Endothelial cell of umbilical vein (primary cell): ENCODE results near the gene XNDC1N. TPM values are rescaled to one million over a fixed set of nuclear protein-coding genes. Genes with fewer than 3 reads are reported as not detected.

Experiments used
- BruUV-seq: library from RNA; stranded (reverse); fragments of 400-500 nt; replicated peaks from 2 replicates; lab custom pipeline; 2021; lab: Mats Ljungman, UMichigan
- CTCF ChIA-PET: fragments of 300-600, 350-600 bp; sonication (Branson Sonifier 250); formaldehyde crosslinking; loops from one replicate; lab custom pipeline; 2021; ENCODE audit warnings: antibody characterized with exemption, inconsistent platforms; lab: Charles Lee
- POLR2A ChIA-PET: fragments of 300-600, 350-600 bp; sonication (Branson Sonifier 250); formaldehyde crosslinking; loops from one replicate; lab custom pipeline; 2021; ENCODE audit warnings: antibody characterized with exemption, inconsistent platforms; lab: Charles Lee
- DNase-seq: peaks from one replicate; pipeline ENCODE4 v3.0.0-alpha.2; 2011; ENCODE audit warnings: low read depth, low spot score
- FAIRE-seq: peaks from 2 replicates; lab custom pipeline; 2011; peaks lifted over from hg19 to GRCh38; lab: Jason Lieb, UNC
- H2AFZ ChIP-seq: 2 replicates; pipeline ENCODE4 v1.6.0; 2012; ENCODE audit warnings: low read depth, low read length, control low read depth, inconsistent platforms
- H3K27ac ChIP-seq: 2 replicates; pipeline ENCODE4 v1.5.1; 2011; ENCODE audit warnings: low read depth, mild to moderate bottlenecking, control low read depth, low read length, moderate library complexity; ENCODE audit not compliant: insufficient read depth
- H3K27me3 ChIP-seq, 2 experiments: 2 replicates each; pipeline versions ENCODE4 v1.6.0 to v1.6.1; 2011; ENCODE audit warnings: low read length in 2 of 2, mixed read lengths in 1 of 2; ENCODE audit not compliant: control insufficient read depth in 2 of 2, insufficient read depth in 2 of 2
- H3K36me3 ChIP-seq, 2 experiments: 2 replicates in 1 of 2; 3 replicates in 1 of 2; pipeline ENCODE4 v1.5.1; 2011; ENCODE audit warnings: low read length in 2 of 2, mild to moderate bottlenecking in 1 of 2, moderate library complexity in 1 of 2; ENCODE audit not compliant: control insufficient read depth in 2 of 2, insufficient read depth in 2 of 2; ENCODE audit errors: extremely low read depth in 1 of 2
- H3K4me1 ChIP-seq: 3 replicates; pipeline ENCODE4 v1.5.1; 2011; ENCODE audit warnings: mild to moderate bottlenecking, low read length; ENCODE audit not compliant: control insufficient read depth, insufficient read depth; ENCODE audit errors: extremely low read depth
- H3K4me2 ChIP-seq: 2 replicates; pipeline ENCODE4 v1.6.1; 2011; ENCODE audit warnings: low read length, control low read depth, mixed read lengths; ENCODE audit not compliant: insufficient read depth
- H3K4me3 ChIP-seq, 3 experiments: fragments of 200-600 bp in 1 of 3; sonication (generic), shearing (Covaris generic) in 1 of 3; replicated peaks in 1 of 3; 2 replicates each; pipeline ENCODE4 v1.5.1; 2011 to 2016; ENCODE audit warnings: control low read depth in 3 of 3, low read length in 3 of 3, mild to moderate bottlenecking in 2 of 3, inconsistent platforms in 1 of 3, low read depth in 1 of 3, moderate library complexity in 1 of 3; ENCODE audit not compliant: insufficient read depth in 1 of 3
- H3K79me2 ChIP-seq: 2 replicates; pipeline ENCODE4 v1.6.0; 2012; ENCODE audit warnings: low read length, inconsistent platforms; ENCODE audit not compliant: control insufficient read depth, insufficient read depth
- H3K9ac ChIP-seq: replicated peaks from 2 replicates; pipeline ENCODE3; 2011; ENCODE audit warnings: low read length, control low read depth; ENCODE audit not compliant: insufficient read depth; ENCODE audit errors: extremely low read depth
- H3K9me1 ChIP-seq: replicated peaks from 3 replicates; pipeline ENCODE4 v1.6.0; 2011; ENCODE audit warnings: mild to moderate bottlenecking, low read length; ENCODE audit not compliant: control insufficient read depth, insufficient read depth; ENCODE audit errors: extremely low read depth
- H3K9me3 ChIP-seq: replicated peaks from 2 replicates; pipeline ENCODE4 v1.5.1; 2012; ENCODE audit warnings: low read length, inconsistent platforms; ENCODE audit not compliant: control insufficient read depth, insufficient read depth
- H4K20me1 ChIP-seq: replicated peaks from 2 replicates; pipeline ENCODE3; 2011; ENCODE audit warnings: mild to moderate bottlenecking, low read length; ENCODE audit not compliant: control insufficient read depth, insufficient read depth; ENCODE audit errors: extremely low read depth
- CTCF ChIP-seq, 2 donors: IDR thresholded peaks; 1 replicate in 1 of 2; 2 replicates in 1 of 2; pipeline ENCODE4 v1.5.1; 2011; ENCODE audit warnings: low read length in 2 of 2, mild to moderate bottlenecking in 2 of 2, moderate library complexity in 2 of 2, control low read depth in 1 of 2, inconsistent platforms in 1 of 2, low read depth in 1 of 2; ENCODE audit not compliant: insufficient read depth in 1 of 2; ENCODE audit errors: extremely low read depth in 1 of 2
- EZH2 ChIP-seq: IDR thresholded peaks from 2 replicates; pipeline ENCODE4 v1.6.1; 2012; ENCODE audit warnings: borderline replicate concordance, low read depth, mild to moderate bottlenecking, moderate library complexity, low read length, inconsistent platforms; ENCODE audit not compliant: severe bottlenecking
- FOS ChIP-seq: IDR thresholded peaks from 2 replicates; pipeline ENCODE4 v1.6.1; 2011; ENCODE audit warnings: mild to moderate bottlenecking, low read length, moderate library complexity, borderline replicate concordance; ENCODE audit not compliant: insufficient read depth
- GATA2 ChIP-seq: IDR thresholded peaks from 2 replicates; pipeline ENCODE4 v1.7.0; 2011; ENCODE audit warnings: low read depth, mild to moderate bottlenecking, moderate library complexity, mixed read lengths, low read length; ENCODE audit not compliant: insufficient read length, insufficient read depth
- JUN ChIP-seq: IDR thresholded peaks from 2 replicates; pipeline ENCODE4 v1.6.1; 2011; ENCODE audit warnings: borderline replicate concordance, low read depth; ENCODE audit not compliant: insufficient read length, insufficient read depth
- MAX ChIP-seq: IDR thresholded peaks from 2 replicates; pipeline ENCODE4 v1.6.1; 2011; ENCODE audit not compliant: insufficient read depth, insufficient read length
- MYC ChIP-seq: IDR thresholded peaks from one replicate; pipeline ENCODE4 v1.6.1; 2011; ENCODE audit warnings: mild to moderate bottlenecking, low read depth, low read length
- POLR2A ChIP-seq: IDR thresholded peaks from 2 replicates; pipeline ENCODE4 v1.6.1; 2012; ENCODE audit warnings: low read depth, mild to moderate bottlenecking, control low read depth, low read length
- POLR2AphosphoS5 ChIP-seq: IDR thresholded peaks from 2 replicates; pipeline ENCODE4 v1.6.1; 2012; ENCODE audit warnings: low read depth, mild to moderate bottlenecking, control low read depth, low read length, moderate library complexity; ENCODE audit not compliant: insufficient read depth
- dilution Hi-C: fragments of 300-500 bp; cut with MboI; formaldehyde crosslinking; loops from one replicate; pipeline ENCODE4 v1.15.0; 2019; ENCODE audit warnings: low sequenced_read_pairs; ENCODE audit not compliant: extremely low pct_ligation_motif_present
- intact Hi-C: fragments of 100-400 bp; cut with micrococcal nuclease; formaldehyde crosslinking; loops from one replicate; pipeline ENCODE4 v1.10.0; 2022
- polyA plus RNA-seq, 4 experiments: library from polyadenylated mRNA; depleted of rRNA in 3 of 4; stranded (reverse) in 3 of 4; unstranded in 1 of 4; fragments of >200 nt; gene quantifications; 2 replicates each; pipeline versions ENCODE4 v1.2.1 to v1.2.3, GENCODE V29; 2011 to 2012; ENCODE audit warnings: missing spikeins in 1 of 4
- total RNA-seq: library from RNA; stranded (reverse); gene quantifications from 2 replicates; pipeline ENCODE4 v1.2.3, GENCODE V29; 2021

The XNDC1N gene
- total and polyA plus RNA-seq, 2 donors (not counting 3 experiments of a cell fraction or from before 2014, with no cell fraction given), result 3.5 to 9.0 TPM

- no peak overlapping the region for H2AFZ ChIP-seq
- FAIRE-seq, result no peak
- TF ChIP-seq FOS, result no peak
- no peak for TF ChIP-seq POLR2AphosphoS5
- TF ChIP-seq MYC, result no peak
- TF ChIP-seq CTCF (IDR thresholded peaks at IDR 0.05; ENCODE audit: extremely low read depth in 1 of 2, insufficient read depth in 1 of 2, low read depth in 1 of 2, low read length in 2 of 2), result no peak
- no peak for TF ChIP-seq JUN
- no peak for TF ChIP-seq POLR2A
- TF ChIP-seq MAX, result no peak
- TF ChIP-seq EZH2, result no peak
- no peak for TF ChIP-seq GATA2
- CTCF ChIA-PET, result no interaction called here
- POLR2A ChIA-PET, result no interaction called here
- no peaks in the 10 kb centered on the region for H3K9me3 ChIP-seq
- no peaks in the 10 kb centered on the region for H4K20me1 ChIP-seq
- H3K27ac ChIP-seq, result no peak overlapping the region
- H3K4me2 ChIP-seq, result no peak overlapping the region
- peaks cover 0 to 5% of the 10 kb centered on the region in 2 experiments for H3K36me3 ChIP-seq
- no peak overlapping the region for H3K9ac ChIP-seq
- no TSS peak for BruUV-seq
- no peaks in the 10 kb centered on the region for H3K79me2 ChIP-seq
- intact Hi-C loops (no loop called here), dilution Hi-C loops (no loop called here)
- no peak overlapping the region for H3K4me3 ChIP-seq
- H3K4me1 ChIP-seq, result no peaks in the 10 kb centered on the region
- H3K9me1 ChIP-seq, result no peaks in the 10 kb centered on the region
- H3K27me3 ChIP-seq, result no peaks in the 10 kb centered on the region
- no peak for DNase-seq
Measured at GRCh38 chr11:71914617-71915189, 13.7 kb downstream of the XNDC1N start.
